HCT116 (cell line): Measurements from ENCODE around the gene HAPSTR1.

Experiments
- CEBPB ChIP-seq: IDR thresholded peaks from 2 replicates; pipeline ENCODE4 v1.6.1; 2012; ENCODE audit warnings: low read depth
- EGR1 ChIP-seq: IDR thresholded peaks from 2 replicates; pipeline ENCODE4 v1.6.1; 2012; ENCODE audit warnings: low read depth
- EZH2 ChIP-seq: fragments of 200-600 bp; sonication (generic); IDR thresholded peaks from 2 replicates; pipeline ENCODE4 v1.6.1; 2017; ENCODE audit warnings: antibody characterized with exemption, mixed run types
- EZH2phosphoT487 ChIP-seq: fragments of 200-600 bp; IDR thresholded peaks from 2 replicates; pipeline ENCODE4 v1.6.1; 2018; ENCODE audit warnings: antibody characterized with exemption, borderline replicate concordance
- FOSL1 ChIP-seq: IDR thresholded peaks from 2 replicates; pipeline ENCODE4 v1.6.1; 2012; ENCODE audit warnings: low read depth
- JUND ChIP-seq: IDR thresholded peaks from 2 replicates; pipeline ENCODE4 v1.6.1; 2012
- POLR2A ChIP-seq: IDR thresholded peaks from 2 replicates; pipeline ENCODE4 v1.7.0; 2011; ENCODE audit warnings: borderline replicate concordance; ENCODE audit not compliant: insufficient read depth, insufficient read length; ENCODE audit errors: extremely low read depth
- POLR2AphosphoS5 ChIP-seq: IDR thresholded peaks from 2 replicates; pipeline ENCODE4 v1.6.1; 2011; ENCODE audit warnings: mild to moderate bottlenecking, low read depth, low read length, moderate library complexity
- SP1 ChIP-seq: IDR thresholded peaks from 2 replicates; pipeline ENCODE4 v1.6.1; 2012; ENCODE audit warnings: low read depth
- YY1 ChIP-seq: IDR thresholded peaks from 2 replicates; pipeline ENCODE4 v1.6.1; 2011; ENCODE audit warnings: low read length, low read depth, moderate library complexity, mild to moderate bottlenecking; ENCODE audit not compliant: insufficient replicate concordance; ENCODE audit errors: extremely low read depth
- ZFX ChIP-seq: fragments of 450-650 bp; IDR thresholded peaks from 2 replicates; pipeline ENCODE4 v1.6.1; 2017
- ZNF274 ChIP-seq: fragments of 200-500 bp; sonication (Bioruptor generic); IDR thresholded peaks from 2 replicates; pipeline ENCODE4 v1.6.1; 2014; ENCODE audit warnings: mild to moderate bottlenecking, low read depth, low read length, inconsistent platforms
- TF ChIP-seq, protein P1 (sequence below), 3 experiments: fragments of 200-600 bp in 1 of 3; sonication (generic) in 1 of 3; IDR thresholded peaks in 2 of 3; conservative IDR thresholded peaks in 1 of 3; 2 replicates each; pipeline ENCODE4 v1.5.1; 2012 to 2017; ENCODE audit warnings: low read depth in 2 of 3, low read length in 2 of 3, antibody characterized with exemption in 1 of 3, borderline replicate concordance in 1 of 3, control low read depth in 1 of 3, mild to moderate bottlenecking in 1 of 3, mixed read lengths in 1 of 3, mixed run types in 1 of 3, moderate library complexity in 1 of 3; ENCODE audit not compliant: insufficient read depth in 1 of 3

DNA sequence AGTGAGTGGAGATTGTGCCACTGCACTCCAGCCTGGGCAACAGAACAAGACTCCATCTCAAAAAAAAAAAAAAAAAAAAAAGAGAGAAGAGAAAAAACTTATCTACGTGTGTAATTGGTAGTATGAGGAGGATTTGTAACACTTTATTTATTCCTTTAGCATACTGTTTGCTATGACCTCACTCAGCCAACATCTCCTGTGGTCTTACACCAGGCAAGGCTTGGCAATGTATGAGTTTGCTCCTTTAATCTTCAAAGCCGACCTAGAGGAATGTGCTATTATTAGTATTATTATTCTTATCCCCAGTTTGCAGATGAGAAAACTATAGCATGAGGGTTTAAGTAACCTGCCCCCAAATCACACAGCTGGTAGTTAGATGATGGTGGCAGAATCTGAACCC, 35.8 kb upstream of the HAPSTR1 start:
- TF ChIP-seq, protein P1, sequence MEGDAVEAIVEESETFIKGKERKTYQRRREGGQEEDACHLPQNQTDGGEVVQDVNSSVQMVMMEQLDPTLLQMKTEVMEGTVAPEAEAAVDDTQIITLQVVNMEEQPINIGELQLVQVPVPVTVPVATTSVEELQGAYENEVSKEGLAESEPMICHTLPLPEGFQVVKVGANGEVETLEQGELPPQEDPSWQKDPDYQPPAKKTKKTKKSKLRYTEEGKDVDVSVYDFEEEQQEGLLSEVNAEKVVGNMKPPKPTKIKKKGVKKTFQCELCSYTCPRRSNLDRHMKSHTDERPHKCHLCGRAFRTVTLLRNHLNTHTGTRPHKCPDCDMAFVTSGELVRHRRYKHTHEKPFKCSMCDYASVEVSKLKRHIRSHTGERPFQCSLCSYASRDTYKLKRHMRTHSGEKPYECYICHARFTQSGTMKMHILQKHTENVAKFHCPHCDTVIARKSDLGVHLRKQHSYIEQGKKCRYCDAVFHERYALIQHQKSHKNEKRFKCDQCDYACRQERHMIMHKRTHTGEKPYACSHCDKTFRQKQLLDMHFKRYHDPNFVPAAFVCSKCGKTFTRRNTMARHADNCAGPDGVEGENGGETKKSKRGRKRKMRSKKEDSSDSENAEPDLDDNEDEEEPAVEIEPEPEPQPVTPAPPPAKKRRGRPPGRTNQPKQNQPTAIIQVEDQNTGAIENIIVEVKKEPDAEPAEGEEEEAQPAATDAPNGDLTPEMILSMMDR (IDR thresholded peaks at IDR 0.05 in 2 of 3, conservative IDR thresholded peaks at IDR 0.05 in 1 of 3; ENCODE audit: borderline replicate concordance in 1 of 3, insufficient read depth in 1 of 3, low read depth in 2 of 3, low read length in 2 of 3): no peak
- TF ChIP-seq POLR2AphosphoS5 (no peak), JUND (no peak), POLR2A (no peak), YY1 (no peak), EZH2 (no peak), ZFX (no peak), SP1 (no peak), ZNF274 (no peak), EZH2phosphoT487 (no peak), EGR1 (no peak), CEBPB (no peak), FOSL1 (no peak)
